GM21447 (cell line): ENCODE measurements around the gene BANP.
"Not testable (repeated sequence)": the region's sequence is repeated elsewhere in the genome, so short reads cannot be mapped to it uniquely, and the experiment has no call there.

Experiments
- ATAC-seq: cut with Tn5 transposase; IDR thresholded peaks from one replicate; pipeline ENCODE4 v1.9.1; 2021; ENCODE audit not compliant: unreplicated experiment

Gene BANP

GRCh38 chr16:87965417-87965816 lies 14.2 kb downstream of the BANP start:
- no peak for ATAC-seq

- ATAC-seq = no peak
These were observed 14.9 kb downstream of the BANP start for GRCh38 chr16:87966064-87966645.

GRCh38 chr16:87966685-87967185 lies 15.5 kb downstream of the BANP start:
- ATAC-seq = no peak

GRCh38 chr16:87968541-87968940 lies 17.3 kb downstream of the BANP start:
- ATAC-seq = no peak

- ATAC-seq = no peak
These were observed 19.0 kb downstream of the BANP start for GRCh38 chr16:87970186-87970585.

- no peak for ATAC-seq
These were observed 20.7 kb downstream of the BANP start for GRCh38 chr16:87971933-87972332.

- ATAC-seq = no peak
These were observed 22.5 kb downstream of the BANP start for GRCh38 chr16:87973717-87974116.

GRCh38 chr16:87974178-87974577 lies 22.9 kb downstream of the BANP start:
- ATAC-seq = no peak

GRCh38 chr16:87976665-87977064 lies 25.4 kb downstream of the BANP start:
- ATAC-seq = no peak

- ATAC-seq = no peak
These were observed 26.9 kb downstream of the BANP start for GRCh38 chr16:87978127-87978526.

- no peak for ATAC-seq
These were observed 28.1 kb downstream of the BANP start for GRCh38 chr16:87979352-87979751.

GRCh38 chr16:87979911-87980630 lies 28.8 kb downstream of the BANP start:
- ATAC-seq = not testable (repeated sequence)

- ATAC-seq = not testable (repeated sequence)
These were observed 30.1 kb downstream of the BANP start for GRCh38 chr16:87981376-87981775.

- no peak for ATAC-seq
These were observed 31.4 kb downstream of the BANP start for GRCh38 chr16:87982581-87983041.

- ATAC-seq = not testable (repeated sequence)
These were observed 32.0 kb downstream of the BANP start for GRCh38 chr16:87983072-87983736.

GRCh38 chr16:87983737-87984097 lies 32.5 kb downstream of the BANP start:
- ATAC-seq = not testable (repeated sequence)

GRCh38 chr16:87984180-87984579 lies 32.9 kb downstream of the BANP start:
- ATAC-seq = not testable (repeated sequence)

- ATAC-seq = no peak
These were observed 33.5 kb downstream of the BANP start for GRCh38 chr16:87984632-87985267.

GRCh38 chr16:87985493-87985892 lies 34.3 kb downstream of the BANP start:
- ATAC-seq = not testable (repeated sequence)

GRCh38 chr16:87986361-87986849 lies 35.2 kb downstream of the BANP start:
- not testable (repeated sequence) for ATAC-seq

- ATAC-seq = not testable (repeated sequence)
These were observed 37.4 kb downstream of the BANP start for GRCh38 chr16:87988596-87988995.
